D721Med (cell line): ENCODE data around the gene MGAT5.

Source experiments
- DNase-seq: peaks from one replicate; pipeline ENCODE4 v3.0.0; 2011; ENCODE audit warnings: low spot score; ENCODE audit not compliant: insufficient read length
- FAIRE-seq: peaks from 2 replicates; lab custom pipeline; 2011; peaks lifted over from hg19 to GRCh38; lab: Jason Lieb, UNC
- TF ChIP-seq, protein P1 (sequence below): IDR thresholded peaks from 2 replicates; pipeline ENCODE4 v1.5.1; 2012; ENCODE audit warnings: mild to moderate bottlenecking, control low read depth; ENCODE audit not compliant: insufficient read depth; ENCODE audit errors: missing control alignments

The MGAT5 gene

GRCh38 chr2:134274121-134274520 lies 20.2 kb downstream of the MGAT5 start:
- no peak for FAIRE-seq
- TF ChIP-seq, protein P1, sequence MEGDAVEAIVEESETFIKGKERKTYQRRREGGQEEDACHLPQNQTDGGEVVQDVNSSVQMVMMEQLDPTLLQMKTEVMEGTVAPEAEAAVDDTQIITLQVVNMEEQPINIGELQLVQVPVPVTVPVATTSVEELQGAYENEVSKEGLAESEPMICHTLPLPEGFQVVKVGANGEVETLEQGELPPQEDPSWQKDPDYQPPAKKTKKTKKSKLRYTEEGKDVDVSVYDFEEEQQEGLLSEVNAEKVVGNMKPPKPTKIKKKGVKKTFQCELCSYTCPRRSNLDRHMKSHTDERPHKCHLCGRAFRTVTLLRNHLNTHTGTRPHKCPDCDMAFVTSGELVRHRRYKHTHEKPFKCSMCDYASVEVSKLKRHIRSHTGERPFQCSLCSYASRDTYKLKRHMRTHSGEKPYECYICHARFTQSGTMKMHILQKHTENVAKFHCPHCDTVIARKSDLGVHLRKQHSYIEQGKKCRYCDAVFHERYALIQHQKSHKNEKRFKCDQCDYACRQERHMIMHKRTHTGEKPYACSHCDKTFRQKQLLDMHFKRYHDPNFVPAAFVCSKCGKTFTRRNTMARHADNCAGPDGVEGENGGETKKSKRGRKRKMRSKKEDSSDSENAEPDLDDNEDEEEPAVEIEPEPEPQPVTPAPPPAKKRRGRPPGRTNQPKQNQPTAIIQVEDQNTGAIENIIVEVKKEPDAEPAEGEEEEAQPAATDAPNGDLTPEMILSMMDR, result no peak
- DNase-seq, result no peak

DNA sequence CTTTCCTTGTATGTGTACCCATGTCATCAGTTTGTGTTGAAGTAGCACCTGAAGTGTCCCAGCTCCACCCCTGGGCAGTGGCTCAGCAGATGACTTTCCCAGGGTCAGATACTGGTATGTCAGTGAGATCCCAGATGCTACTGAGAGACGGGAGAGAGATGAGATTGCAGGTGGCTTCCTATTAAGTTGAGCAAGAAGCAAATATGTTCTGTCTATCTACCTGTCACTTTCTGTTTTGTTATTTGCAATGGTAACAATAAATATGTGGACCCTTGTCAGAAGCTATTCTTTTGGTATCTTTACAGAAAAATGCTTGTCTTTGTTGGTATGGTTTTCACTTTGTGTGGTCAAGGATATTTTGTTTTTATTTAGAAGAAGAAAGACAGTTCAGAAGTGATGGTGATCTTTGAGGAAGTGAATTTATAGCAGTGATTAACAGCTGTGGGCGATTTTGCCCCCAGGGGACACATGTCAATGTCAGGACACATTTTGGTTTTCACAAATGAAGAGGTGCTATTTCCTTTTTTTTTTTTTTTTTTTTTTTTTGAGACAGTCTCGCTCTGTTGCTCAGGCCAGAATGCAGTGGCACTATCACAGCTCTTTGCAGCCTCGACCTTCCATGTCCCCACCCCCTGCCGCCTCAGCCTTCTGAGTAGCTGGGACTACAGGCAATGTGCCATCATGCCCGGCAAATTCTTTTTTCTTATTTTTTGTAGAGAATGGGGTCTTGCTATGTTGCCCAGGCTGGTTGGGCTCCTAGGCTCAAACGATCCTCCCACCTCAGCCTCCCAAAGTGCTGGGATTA lies 21.4 kb downstream of the MGAT5 start:
- TF ChIP-seq, protein P1, result no peak
- DNase-seq (no peak), FAIRE-seq (no peak)

- no peak for FAIRE-seq
- TF ChIP-seq, protein P1, result no peak
- no peak for DNase-seq
These were observed 22.7 kb downstream of the MGAT5 start for GRCh38 chr2:134276381-134277172.

DNA sequence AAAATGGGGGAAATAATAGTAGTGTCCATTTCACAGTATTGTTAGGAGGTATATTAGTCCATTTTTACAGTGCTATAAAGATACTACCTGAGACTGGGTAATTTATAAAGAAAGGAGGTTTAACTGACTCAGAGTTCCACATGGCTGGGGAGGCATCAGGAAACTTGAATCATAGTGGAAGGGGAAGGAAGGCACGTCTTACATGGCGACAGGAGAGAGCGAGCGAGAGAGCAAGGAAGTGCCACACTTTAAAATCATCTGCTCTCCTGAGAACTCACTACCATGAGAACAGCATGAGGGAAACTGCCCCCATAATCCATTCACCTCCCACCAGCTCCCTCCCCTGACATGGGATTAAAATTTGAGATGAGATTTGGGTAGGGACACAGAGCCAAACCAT lies 23.4 kb downstream of the MGAT5 start:
- FAIRE-seq (no peak), DNase-seq (no peak)
- TF ChIP-seq, protein P1, result no peak

- FAIRE-seq, result no peak
- no peak for DNase-seq
- TF ChIP-seq, protein P1, result no peak
These were observed 24.7 kb downstream of the MGAT5 start for GRCh38 chr2:134278553-134278952.

DNA sequence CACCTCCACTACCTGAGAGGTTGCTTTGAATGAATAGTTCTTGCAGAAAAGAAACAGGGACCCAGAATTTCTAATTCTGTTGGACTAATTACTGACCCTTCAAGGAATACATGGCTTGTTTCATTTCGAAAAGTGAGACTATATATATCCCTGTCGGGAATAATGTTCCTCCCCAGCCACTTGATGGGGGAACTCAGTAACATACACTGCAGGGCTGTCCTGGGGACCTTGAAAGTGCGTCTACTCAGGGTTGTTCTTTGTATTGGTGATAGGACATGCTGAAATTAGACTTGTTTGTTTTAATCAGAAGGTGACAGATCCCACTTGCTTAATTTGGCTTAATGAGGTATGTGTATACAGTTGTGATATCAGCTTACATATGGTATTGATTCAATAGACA lies 25.5 kb downstream of the MGAT5 start:
- no peak for FAIRE-seq
- DNase-seq, result no peak
- TF ChIP-seq, protein P1, result no peak
